ENCODE results near the gene TENM4. TPM values are rescaled to one million over a fixed set of nuclear protein-coding genes. Genes with fewer than 3 reads are reported as not detected.

Gene TENM4
- total RNA-seq, 1 donor from 2014 or later, result 46.6 TPM

DNA sequence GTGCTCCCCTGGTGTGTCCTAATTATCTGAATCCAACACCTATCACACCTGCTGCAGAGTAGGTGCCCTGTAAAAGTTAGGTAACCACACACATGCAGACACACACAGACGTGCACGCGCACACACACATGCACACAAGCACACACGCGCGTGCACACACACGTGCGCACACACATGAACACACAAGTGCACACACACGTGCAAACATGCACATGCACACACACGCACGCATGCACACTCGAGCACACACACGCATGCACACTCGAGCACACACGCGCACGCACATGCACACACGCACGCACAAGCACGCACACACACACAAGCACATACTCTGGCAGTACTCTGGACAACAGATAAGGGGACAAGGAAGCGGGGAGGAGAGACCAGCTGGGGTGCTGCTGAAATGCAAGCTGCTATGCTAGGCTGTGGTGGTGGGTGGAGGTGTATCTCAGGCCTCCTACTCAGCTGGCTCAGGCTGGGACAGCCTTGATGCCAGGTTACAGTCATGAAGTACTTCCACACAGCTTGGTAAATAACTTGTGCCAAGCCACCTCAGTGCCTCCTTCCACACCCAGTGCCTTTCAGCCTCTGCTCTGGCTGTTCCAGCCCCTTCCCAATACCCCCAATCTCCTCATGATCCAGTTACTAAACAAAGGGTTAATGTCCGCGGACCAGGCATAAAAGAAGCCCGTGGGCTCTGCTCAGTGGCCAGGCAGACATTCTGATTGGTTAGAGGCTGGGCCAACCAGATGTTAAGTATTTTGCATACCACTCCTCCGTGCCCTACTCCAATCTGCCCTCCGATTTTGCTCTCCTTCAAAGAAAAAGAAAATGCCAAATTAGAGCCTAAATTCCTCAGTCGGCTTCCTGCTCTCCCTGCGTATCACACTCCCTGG is 374.1 kb downstream of the TENM4 start:
- no peak for DNase-seq (ENCODE audit: low spot score)

DNA sequence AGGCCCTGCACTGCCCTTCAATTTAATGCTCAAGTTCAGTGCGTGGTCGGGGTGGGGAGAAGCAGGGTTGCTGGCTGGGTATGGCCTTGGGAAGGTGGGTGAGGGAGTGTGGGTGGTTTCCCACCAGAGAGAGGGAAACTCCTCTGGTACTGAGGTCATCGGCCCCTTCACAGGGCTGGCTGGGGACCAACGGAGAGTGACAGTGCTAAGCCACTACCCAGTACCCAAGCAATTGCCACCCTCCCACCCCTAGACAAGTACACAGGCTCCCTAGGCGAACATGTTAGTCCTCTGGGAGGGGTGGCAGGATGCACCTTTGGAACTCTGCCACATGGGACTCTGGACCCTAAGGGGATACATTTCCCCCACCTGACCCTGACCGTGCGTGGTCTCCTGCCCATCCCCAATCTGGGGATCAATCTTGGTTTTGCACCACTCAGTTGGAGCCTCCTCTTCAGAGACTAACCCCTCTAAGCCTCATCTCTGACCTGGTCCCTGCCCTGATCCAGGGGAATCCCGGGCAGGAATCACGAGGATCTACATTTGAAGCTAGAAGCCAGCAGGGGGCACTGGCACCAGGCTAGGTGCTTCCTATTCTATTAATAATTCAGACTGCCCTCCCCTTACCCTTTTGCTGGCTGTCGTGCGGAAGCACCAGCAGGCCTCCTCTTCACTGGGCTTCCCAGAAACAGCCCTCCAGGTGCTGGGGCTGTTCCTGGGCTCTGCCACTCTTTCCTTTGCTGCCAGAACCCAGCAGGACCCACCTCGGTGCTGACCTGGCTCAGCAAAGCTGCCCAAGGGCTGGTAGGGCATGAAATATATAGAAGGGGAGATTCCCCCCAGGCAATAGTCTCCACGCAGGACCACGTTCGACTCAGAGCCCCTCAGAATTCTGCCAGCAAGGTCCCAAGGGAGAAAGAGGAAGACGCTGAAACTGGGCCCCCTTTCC is 377.7 kb downstream of the TENM4 start:
- no peak for DNase-seq (ENCODE audit: low spot score)

GRCh38 chr11:79060081-79060953 is 380.5 kb downstream of the TENM4 start:
- DNase-seq (ENCODE audit: low spot score), result no peak

- DNase-seq (ENCODE audit: low spot score), result no peak
Measured at GRCh38 chr11:79059141-79059540, 381.7 kb downstream of the TENM4 start.

DNA sequence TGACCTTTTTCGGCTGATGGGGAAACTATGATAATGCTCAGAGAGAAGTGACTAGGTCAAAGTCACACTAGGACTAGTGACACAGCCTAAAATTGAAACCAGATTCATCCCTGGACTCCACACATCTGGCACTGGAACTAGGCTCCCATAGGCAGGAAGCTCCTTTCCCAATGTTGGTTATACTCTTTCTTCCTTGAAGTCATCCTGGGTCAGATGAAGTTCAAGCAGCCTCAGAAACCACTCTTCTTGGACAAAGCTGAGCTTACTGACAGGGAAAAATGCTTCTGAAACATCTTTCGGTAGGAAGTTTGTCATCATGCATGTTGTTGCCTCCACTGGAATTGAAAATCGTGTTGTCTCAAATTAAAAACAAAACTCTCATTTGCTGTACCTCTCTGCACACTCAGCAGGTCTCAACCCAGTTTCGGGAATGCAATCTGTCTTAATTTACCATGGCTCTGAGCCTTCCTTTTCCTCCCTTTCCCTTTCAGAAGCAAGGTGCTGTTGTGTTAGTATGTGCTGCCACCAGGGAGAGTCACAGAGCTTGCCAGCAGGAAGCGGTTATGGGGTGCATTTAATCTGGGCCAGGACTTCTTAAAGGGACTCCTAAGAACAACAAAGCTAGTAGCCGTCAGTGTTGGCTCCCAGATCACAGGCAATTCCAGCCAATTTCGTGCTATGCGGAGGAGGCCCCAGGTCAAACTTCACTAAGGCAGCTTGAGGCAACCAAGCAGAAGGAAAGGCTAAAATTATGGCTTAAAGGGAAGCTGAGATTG is 384.8 kb downstream of the TENM4 start:
- no peak for DNase-seq (ENCODE audit: low spot score)

GRCh38 chr11:79054636-79055035 is 386.2 kb downstream of the TENM4 start:
- DNase-seq (ENCODE audit: low spot score), result no peak

DNA sequence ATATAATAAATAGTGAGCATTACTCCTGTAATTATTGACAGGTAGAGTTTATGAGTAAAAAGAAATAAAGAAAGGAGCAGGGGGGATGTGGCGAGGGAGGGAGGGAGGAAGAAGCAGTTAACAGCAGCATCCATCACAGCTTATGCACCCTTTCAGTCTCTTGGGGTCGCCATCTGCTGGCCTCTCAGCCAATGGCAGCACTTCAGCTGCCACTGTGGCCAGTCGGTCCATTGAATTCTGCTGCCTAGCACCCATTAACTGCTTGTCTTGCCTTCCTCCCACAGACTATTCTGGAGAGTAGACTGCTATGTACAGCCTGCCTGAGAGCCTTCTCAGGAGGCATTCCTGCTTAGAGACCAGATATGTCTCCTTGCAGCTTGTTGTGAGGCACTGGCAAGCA is 388.3 kb downstream of the TENM4 start:
- DNase-seq (ENCODE audit: low spot score), result no peak

DNA sequence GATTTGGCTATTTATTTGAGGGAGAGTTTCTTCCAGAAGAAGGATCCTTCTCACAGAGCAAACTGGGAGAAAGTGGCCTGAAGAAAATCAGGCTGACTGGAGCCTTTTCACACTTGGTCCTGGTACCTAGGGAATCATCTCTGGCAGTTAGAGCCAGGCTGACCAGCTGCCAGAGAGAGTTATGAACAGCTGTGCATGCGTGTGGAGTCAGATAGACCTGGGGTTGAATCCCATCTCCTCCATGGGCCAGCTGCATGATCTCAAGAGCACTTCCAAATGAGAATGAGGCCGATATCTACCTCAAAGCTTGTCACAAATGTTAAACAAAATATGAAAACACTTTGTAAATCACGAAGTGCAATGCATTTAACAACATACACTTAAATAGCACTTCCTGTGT is 390.0 kb downstream of the TENM4 start:
- no peak for DNase-seq (ENCODE audit: low spot score)

- DNase-seq (ENCODE audit: low spot score), result no peak
Measured at GRCh38 chr11:79049741-79050179, 391.1 kb downstream of the TENM4 start.

GRCh38 chr11:79047980-79048379 is 392.9 kb downstream of the TENM4 start:
- no peak for DNase-seq (ENCODE audit: low spot score)

- no peak for DNase-seq (ENCODE audit: low spot score)
Measured at GRCh38 chr11:79047321-79047720, 393.5 kb downstream of the TENM4 start.

DNA sequence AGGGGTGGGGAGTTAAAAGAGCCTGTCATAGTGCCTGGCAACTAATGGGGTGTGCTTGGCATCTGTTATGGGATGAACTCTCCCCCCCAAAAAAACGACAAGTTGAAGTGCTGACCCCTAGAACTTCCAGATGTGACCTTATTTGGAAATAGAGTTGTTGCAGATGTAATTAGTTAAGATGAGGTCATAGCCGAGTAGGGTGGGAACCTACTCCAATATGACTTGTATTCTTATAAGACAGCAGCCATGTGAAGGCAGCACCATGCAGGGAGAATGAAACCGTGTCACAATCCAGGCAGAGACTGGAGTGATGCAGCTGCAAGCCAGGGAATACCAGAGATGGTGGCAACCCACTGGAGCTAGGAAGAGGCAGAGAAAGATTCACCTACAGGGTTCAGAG is 394.5 kb downstream of the TENM4 start:
- no peak for DNase-seq (ENCODE audit: low spot score)

DNA sequence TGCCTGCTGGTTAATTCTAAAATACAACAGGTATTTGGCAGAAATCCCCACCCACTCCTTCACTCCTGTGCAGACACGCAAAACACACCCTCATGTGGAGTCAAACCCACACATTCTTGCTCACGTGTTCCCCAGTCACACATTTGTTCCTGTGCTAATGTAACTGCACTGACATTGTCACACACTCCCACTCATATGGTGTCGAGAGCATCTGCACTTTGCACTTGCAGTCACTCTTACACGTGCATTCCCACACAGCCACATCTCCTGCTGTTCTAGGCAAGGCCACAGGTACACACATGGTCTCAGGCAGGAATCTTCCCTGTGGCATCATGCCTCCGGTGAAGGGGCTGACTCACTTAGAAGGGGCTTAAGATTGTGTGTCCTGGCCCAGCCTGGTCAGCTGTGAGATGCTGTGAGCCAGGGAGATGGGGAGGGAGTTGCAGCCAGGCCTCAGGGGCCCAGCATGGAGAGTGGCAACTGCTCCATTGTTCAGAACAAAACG is 395.0 kb downstream of the TENM4 start:
- no peak for DNase-seq (ENCODE audit: low spot score)

- DNase-seq (ENCODE audit: low spot score), result no peak
Measured at GRCh38 chr11:79045018-79045799, 395.6 kb downstream of the TENM4 start.

DNA sequence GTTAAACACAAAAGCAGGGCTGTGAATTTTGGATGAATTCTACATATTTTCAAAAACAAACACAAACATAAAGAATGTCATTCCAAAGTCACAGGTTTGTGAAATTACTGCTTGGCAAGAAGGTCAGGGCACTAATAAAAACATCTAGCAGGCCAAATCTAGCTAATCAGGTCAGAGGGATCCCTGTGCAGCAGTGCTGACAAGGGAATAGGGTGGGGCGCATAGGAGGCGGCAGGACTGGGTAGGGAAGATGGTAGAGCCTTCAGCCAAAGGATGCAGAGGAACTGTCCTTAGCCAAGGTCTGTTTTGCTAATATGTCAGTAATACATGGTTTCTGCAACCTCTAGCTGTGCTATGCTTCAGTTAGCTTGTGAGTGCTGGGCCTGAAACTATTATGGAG is 396.6 kb downstream of the TENM4 start:
- DNase-seq (ENCODE audit: low spot score), result no peak

GRCh38 chr11:79043726-79044125 is 397.1 kb downstream of the TENM4 start:
- no peak for DNase-seq (ENCODE audit: low spot score)

DNA sequence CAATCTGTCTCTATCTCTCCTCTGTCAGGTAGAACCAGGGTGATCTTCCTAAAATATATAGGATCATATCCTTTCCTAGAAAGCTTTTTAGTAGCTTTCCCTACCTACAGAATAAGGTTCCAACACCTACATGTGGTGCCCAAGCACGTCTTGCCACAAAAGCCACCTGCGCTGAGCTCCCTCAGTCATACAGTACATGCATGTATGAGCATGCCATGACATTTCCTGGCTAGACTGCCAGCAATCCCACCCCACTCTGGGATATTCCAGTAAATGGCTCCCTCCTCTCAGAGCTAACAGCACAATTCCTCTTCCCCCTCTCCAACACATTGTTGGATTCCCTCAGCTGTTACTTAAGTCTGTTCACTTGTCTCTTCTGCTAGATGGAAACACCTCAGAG is 398.0 kb downstream of the TENM4 start:
- DNase-seq (ENCODE audit: low spot score), result no peak

DNA sequence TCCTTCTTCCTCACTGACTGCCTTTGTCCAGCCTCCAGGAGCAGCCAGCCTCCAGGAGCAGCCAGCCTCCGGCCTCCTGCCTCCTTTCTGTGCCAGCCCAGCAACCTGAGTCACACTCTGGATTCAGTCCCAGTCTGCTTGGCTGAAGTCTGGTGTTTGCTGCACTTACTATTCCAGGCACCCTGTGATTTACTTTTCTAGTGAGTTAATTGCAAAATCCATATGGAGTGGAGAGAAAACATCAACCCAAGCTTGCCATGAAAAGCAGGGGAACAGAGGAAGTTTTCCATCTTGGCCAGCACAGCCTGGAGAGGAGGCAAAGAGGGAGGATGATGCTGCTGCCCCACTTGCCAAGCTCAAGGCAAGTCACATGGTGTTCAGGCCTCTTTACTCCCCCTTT is 400.5 kb downstream of the TENM4 start:
- DNase-seq (ENCODE audit: low spot score), result no peak

GRCh38 chr11:79039122-79039521 is 401.7 kb downstream of the TENM4 start:
- no peak for DNase-seq (ENCODE audit: low spot score)
